Endometrium (tissue), 2 donors: ENCODE data around the gene ZRANB1.
"Not testable (repeated sequence)": the region's sequence is repeated elsewhere in the genome, so short reads cannot be mapped to it uniquely, and the experiment has no call there.

ENCODE experiments used
- FAIRE-seq: peaks from 2 replicates; lab custom pipeline; 2012; peaks lifted over from hg19 to GRCh38; lab: Jason Lieb, UNC
- donor health status: control.
- donor health status: control.

Gene ZRANB1

GRCh38 chr10:124963866-124964720, 22.2 kb downstream of the ZRANB1 start:
- FAIRE-seq: no peak

DNA sequence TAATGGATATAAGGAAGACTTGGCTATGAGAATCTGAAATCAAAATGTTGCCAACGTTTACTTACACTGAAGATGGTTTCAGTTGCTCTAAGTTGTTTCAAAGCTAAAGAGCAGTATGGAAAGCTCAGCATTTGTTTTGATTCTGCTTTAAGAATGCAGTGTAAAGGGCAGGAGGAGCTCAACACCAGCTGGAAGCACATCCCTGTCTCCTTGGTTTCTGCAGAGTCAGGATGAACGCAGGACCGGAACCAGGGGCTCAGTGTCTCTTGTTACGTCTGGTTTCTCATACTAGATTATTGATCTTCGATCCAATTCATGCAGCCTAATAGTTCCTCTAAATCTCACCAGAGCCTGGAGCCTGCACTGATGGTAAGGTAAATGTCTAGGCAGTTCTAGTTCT, 24.1 kb downstream of the ZRANB1 start:
- no peak for FAIRE-seq

- no peak for FAIRE-seq
These were observed 25.3 kb downstream of the ZRANB1 start for GRCh38 chr10:124967255-124967654.

DNA sequence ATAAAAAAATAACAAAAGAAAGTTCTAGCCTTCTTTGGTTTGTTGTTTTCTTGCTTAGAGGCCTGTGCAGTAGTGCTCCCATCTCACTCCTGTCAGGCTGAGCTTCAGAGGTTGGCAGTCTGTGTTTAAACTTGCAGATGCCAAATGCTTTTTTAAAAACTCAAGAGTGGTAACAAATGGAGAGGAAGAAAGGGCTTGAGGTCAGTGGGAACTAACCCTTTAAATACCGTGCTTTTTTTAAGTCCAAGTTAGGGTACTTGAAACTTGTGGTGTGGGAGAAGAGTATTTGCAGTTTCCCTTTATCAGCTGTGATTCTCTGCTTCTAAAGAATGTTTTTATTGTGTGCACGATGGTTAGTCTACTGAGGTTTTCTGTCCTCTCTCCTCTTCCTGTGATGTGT, 29.4 kb downstream of the ZRANB1 start:
- no peak for FAIRE-seq

GRCh38 chr10:124972637-124973036, 30.7 kb downstream of the ZRANB1 start:
- FAIRE-seq: no peak

DNA sequence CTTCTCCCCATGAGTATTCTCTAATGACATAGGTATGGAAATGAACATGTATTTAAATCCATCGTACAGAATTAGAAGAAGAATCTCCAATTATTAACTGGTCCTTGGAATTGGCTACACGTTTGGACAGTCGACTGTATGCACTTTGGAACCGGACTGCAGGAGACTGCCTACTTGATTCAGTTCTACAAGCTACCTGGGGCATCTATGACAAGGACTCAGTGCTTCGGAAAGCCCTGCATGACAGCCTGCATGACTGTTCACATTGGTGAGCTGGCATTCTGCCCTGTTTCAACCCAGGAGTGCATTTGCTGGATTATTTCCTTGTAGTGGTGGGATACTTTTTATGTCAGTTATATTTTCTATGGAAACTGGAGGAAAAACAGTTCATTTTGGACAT, 32.2 kb downstream of the ZRANB1 start:
- FAIRE-seq: no peak

DNA sequence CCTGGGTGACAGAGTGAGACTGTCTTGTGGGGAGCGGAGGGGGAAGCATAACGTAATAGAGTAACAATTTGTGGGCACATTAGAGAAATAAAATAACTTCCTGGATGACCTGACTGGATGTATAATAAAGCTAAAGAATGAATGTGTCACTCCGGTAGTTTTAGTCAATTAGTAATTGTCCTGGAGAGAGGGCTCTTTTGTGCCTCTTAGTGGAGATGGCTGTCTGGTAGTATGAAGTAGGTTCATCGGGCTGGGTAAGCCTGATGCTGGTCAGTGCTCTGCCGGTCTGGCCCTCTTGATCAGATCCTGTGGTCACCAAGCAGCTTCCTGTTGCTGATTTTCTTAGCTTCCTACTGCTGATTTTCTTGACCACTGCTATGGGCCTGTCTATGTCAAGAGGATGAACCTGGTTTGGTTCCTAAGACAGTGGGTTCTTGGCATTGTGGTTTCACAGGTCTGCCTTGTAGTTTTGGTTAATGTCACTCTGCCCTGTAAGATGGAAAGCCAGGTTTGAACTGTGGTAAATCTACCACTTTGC, 34.1 kb downstream of the ZRANB1 start:
- no peak for FAIRE-seq

DNA sequence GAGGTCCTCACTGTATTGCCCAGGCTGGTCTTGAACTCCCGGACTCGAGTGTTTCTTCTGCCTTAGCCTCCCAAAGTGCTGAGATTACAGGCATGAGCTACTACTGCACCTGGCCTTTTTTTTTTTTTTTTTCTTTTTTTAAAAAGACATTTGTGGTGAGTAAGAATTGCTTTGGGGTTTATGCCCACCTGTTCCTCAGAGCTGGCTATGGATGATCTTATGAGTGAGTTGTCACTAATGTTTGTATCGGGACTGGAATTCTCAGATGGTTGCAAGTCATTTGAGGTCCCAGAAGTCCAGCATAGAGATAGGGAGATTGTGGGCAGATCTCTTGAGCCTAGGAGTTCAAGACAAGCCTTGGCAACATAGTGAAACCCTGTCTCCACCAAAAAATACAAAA, 35.2 kb downstream of the ZRANB1 start:
- no peak for FAIRE-seq

DNA sequence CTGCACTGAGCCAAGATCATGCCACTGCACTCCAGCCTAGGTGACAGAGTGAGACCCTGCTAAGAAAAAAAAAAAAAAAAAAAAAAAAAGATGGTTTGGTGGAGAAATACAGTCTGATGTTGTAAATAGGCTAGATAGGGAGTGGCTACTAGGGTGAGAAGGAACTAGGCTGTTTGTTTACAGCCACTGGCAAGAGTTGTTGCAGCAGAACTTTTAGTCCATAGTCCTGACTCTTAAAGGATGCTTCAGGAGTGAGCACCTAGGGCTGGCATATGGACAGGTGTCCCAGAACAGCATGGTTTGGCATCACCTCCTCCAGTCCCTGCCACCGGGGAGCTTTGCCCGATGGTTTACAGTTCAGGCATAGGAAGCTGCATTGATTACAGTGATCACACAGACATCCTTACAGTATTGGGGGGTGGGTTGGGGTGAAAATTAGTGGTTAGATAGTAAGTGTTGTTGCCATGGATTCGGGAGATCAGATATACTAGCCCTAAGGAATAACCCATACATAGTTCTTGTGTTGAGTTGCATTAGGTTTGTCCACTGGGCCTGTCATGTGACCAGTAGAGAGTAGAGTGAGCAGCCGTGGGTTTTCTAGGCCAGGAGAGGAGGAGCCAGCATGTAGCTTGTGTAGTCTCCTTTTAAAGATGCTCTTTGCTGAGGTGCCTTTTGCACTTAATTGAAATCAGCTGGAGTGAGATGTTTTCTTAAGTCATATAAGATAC, 35.9 kb downstream of the ZRANB1 start:
- no peak for FAIRE-seq

GRCh38 chr10:124978376-124978725, 36.4 kb downstream of the ZRANB1 start:
- FAIRE-seq: no peak

- FAIRE-seq: no peak
These were observed 41.4 kb downstream of the ZRANB1 start for GRCh38 chr10:124983321-124983720.

DNA sequence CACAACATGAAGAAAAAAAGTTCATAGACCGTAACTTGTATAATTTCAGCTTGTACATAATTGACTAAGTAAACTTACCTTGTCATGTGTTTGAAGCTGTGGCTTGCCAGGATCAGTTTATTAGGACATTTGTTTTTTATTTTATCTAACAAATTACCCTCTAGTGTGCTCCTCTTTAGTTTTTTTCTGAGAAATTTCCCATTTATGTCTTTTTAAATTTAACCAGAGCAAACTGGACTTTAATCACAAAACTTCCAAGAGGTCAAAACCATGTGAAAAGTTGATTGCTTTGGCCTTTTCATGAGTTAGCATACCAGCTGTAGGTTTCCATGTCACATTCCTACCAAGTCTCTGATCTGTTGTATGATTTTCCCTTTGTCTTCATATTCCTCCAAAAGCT, 42.5 kb downstream of the ZRANB1 start:
- no peak for FAIRE-seq

GRCh38 chr10:124985162-124985561, 43.2 kb downstream of the ZRANB1 start:
- no peak for FAIRE-seq

DNA sequence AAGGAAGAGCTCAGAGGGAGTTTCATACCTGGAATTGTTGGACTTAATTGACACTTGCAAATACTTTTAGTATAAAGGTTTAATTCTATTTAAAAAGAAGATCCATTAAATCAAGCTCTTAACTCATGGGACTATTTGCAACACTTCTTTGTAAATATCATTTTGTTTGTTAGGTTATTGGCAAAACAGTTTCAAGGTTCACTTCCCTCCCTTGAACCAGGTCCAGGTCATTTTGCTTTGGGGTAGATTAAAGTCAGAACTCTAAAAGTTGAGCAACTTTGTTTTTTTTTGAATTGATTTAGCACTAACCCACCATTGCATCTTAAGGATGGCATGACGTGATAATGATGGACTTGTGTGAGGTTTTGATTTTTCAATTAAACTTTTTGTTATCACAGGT, 45.9 kb downstream of the ZRANB1 start:
- no peak for FAIRE-seq

DNA sequence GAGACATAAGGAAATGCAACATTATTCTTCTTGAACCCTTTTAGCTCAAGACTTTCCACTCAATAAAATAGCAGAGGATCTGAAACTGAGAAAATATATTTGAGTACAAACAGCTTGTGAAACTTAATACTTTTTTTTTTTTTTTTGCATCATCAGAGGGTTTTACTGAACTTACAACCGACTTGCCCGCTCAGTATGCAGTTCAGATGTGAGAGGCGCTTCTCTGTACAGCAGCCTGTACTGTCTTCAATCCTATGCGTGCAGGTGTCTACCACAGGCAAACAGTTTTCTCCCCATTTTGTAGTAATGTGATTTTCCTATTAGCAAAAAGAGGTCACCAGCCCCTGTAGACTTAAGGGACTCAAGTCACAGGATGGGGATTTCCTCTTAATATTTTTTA, 46.8 kb downstream of the ZRANB1 start:
- FAIRE-seq: not testable (repeated sequence)

GRCh38 chr10:124989526-124989925, 47.6 kb downstream of the ZRANB1 start:
- FAIRE-seq: no peak

- FAIRE-seq: no peak
These were observed 49.0 kb downstream of the ZRANB1 start for GRCh38 chr10:124990671-124991625.

- no peak for FAIRE-seq
These were observed 49.9 kb downstream of the ZRANB1 start for GRCh38 chr10:124991835-124992234.

DNA sequence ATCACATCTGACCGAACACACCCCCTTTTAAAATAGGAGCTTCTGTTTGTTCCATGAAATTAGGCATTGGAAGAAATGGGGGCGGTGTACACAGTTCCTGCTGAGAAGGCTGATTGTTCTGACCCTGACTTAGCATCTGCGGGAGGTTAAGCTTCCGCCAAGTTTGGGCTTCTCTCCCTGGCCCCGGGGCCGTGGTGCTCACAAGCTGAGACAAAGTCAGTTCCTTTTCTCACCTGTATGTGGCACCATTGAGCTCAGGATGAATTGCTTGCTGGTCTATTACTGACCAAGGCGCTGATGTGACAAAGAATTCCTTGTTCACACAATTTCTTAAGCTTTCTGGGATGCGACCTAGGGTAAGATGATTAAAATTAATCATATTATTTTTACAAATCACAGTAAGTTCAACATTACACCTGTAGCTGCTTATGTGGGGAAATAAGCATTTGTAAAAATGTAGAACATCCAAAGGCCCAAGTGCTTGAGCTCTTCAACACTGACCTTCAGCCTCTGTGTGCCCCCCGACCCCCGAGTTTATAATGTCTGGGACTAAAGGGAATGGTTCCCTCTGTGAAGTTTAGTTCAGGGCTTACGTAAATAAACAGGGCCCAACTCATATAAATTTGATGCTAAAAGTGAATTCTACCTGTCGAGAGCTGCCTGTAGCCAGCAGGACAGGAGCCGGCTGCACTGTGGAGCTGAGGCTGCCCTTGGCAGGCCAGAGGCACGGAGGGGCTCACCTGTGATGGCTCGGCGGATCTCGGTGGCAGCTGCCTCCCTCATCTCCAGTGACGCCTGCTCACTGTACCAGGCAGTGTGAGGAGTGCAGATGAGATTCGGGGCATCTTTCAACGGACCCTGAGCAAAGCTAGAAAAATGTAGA, 50.8 kb downstream of the ZRANB1 start:
- peak; percentile 23 for FAIRE-seq

DNA sequence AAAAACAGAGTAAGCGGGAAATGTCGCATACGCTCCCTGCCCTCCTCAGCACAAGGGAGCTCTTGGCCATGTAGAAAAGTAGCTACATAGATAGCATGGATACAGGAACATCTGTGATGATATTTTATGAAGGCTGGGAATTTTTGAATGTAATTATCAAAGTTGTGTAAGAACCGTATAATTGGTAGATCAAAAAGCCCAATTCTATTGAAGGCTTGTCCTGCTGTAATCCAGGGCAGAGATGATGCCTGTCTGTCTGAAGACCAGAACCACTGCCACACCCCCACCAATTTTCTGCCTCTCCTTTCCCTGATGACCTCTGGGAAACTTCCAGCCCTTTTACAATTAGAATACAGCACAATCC, 51.4 kb downstream of the ZRANB1 start:
- no peak for FAIRE-seq

GRCh38 chr10:124993736-124994451, 52.0 kb downstream of the ZRANB1 start:
- no peak for FAIRE-seq
